ENCODE data around the gene CLHC1.
"Not testable (repeated sequence)": the region's sequence is repeated elsewhere in the genome, so short reads cannot be mapped to it uniquely, and the experiment has no call there.

The CLHC1 gene

DNA sequence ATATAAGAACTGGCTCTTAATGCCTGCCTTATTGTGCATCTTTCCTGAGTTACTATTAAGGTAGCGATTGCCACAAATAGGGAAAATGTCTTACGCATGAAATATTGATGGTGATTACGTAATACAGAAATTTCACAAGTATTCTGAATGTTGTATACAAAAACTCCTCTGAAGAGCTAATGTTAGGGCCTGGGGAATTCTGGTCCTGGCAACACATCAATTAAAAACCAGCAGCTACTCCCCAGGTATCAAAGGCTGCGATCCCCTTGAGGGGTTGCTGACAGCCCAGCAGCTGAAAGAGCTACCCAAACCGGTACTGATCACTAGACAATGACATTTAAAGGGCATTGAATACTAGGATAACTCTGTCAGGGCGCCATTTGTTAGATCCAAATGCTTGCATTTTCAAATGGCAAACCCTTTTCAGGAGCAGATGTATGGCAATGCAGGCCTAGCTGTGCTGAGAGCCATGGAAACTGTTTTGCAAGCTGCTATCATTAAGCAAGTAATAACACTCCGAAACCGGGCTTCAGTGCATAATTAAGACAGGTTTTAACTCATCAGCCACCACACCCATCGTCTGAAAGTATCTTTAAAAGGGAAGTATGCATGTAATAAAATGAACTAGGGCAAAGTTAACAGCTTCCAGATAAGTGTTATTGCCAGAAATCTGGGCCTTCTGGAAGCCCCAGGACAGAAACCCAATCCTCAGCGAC is 78.4 kb downstream of the CLHC1 start:
- no peak for DNase-seq (ENCODE audit: low read depth in 2 of 2)

DNA sequence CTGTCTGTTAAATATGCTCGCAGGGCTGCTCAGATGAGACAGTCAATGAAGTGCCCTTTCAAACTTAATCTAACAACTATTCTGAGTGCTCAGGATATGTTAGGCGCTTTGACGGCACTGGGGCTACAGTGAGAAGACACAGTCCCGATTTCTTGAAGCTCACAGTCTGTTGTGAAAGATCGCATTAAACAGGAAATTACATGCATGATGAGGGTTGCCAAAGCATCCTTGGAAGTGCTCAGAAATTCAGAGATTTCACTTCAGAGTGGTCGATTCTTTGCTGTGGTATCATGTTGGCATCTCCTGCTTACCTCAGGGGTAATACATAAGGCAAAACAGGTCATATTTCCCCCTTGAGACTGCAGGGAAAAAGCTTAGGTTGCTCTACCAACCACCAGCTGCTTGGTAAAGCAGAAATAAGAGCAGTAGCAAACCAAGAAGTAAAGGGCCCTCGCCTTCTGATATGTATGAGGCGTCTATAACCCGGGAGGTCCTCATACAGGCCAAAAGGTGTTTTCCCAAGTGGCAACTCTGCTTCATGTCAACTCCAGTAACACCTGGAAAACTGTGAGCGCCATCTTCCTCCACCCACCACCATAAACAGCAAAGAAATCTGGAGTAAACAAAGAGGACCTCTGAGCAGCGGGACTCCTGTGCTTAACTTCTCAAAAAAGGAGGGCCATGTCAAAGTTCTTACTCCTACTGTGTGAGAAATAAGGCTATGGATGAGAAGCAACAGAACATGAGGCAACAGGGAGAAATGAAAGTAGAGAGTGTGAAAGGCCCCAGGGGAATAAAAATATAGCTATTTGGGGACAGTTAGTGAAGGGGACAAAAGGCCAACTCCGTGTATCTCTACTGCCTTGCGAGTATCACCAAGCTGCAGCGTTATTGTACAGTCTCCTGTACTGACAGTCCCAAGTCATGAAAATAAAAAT is 79.3 kb downstream of the CLHC1 start:
- DNase-seq (ENCODE audit: low read depth in 2 of 2): no peak

DNA sequence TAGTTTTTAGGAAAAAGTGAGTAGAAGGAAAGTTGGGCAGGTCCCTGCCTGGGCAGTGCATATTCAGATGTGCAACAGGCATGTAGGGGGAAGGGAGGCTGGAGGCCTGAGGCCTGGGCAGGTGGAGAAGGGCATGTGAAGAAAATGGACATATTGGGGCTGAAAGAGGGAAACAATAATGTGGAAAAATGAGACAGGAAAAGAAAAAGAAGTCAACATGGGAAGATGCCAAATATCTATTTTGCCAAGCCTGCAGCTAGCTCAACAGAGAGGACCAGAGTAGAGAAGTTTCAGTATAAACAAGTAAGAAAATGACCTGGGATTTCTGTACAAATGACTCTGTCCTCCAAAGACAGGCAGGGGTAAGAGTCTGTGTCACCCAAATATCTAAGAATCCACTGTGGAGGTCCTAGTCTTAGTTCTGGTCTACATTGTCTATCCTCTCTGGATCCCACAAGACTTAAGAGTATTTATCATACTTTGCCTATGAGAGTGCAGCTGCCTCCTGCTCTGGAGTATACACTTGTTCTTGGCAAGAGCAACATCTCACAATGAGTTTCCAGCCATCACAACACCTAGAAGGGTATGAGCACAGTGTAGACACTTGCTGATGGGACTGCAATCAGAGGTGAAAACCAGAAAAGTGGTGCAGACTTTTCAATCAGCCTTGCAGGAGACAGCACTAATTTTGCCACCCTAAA is 80.2 kb downstream of the CLHC1 start:
- no peak for DNase-seq (ENCODE audit: low read depth in 2 of 2)

DNA sequence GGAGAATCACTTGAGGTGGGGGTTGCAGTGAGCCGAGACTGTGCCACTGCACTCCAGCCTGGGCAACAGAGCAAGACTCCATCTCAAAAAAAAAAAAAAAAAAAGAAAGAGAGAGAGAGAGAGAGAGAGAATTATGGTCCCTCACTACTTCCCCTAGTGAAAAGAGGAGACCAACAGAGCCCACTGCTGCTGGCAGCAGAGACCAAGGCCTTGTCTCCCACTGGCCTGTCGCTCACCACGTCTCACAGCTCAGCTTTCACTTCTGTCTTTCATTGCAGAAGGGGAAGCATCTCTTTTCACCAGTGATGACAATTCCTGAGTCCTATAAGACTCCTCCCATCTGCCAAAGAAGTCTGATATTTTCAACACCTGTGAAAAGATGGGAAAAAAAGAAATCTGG is 81.3 kb downstream of the CLHC1 start:
- DNase-seq (ENCODE audit: low read depth in 2 of 2): no peak

- no peak for DNase-seq (ENCODE audit: low read depth in 2 of 2)
These were observed 83.8 kb downstream of the CLHC1 start for GRCh38 chr2:55148269-55148668.

DNA sequence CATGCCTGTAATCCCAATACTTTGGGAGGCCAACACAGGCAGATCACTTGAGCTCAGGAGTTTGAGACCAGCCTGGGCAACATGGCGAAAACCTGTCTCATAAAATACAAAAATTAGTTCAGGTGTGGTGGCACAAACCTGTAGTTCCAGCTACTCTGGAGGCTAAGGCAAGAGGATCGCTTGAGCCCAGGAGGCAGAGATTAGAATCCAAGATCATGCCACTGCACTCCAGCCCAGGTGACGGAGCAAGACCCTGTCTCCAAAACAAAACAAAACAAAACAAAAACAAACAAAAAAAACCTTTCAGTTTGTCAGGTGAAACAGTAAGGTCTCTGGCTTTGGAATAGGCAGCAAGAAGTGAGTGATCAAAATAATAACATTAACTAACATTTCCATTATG is 84.6 kb downstream of the CLHC1 start:
- no peak for DNase-seq (ENCODE audit: low read depth in 2 of 2)

DNA sequence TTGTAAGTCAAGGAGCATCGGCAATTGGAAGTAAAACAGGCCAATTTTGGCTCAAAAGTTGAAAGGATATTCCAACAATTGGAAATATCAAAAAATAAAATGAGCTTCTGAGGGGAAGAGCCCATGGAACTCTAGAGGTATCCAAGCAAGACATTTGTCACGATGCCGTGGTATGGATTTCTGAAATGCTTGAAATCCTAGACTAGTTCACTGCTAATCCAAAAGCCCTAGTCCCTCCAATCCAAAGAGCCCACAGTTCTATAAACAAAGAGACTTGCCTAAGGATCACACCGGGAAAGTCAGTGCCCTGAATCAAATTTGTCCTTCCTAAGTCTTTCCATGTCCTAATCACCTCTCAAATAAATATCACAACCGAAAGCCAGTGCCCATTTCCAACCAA is 85.1 kb downstream of the CLHC1 start:
- DNase-seq (ENCODE audit: low read depth in 2 of 2): no peak

DNA sequence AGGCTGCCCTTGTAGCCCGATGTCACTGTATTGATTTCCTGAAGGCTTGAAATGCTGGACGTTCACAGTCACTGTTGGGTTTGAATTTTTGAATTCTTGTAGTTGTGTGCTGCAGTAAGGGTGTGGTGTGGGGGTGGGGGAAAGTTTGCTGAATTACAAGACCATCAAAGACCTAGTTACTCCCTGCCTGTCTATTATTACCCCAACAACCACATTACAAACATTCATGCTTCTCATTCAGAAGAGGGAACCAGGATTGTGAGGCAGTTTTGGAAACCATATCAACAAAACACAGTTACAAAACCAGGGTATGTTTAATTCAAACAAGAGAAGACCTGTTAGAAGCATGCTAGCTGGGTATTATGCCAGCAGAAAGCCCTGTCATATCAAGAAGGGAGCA is 85.8 kb downstream of the CLHC1 start:
- DNase-seq (ENCODE audit: low read depth in 2 of 2): no peak

DNA sequence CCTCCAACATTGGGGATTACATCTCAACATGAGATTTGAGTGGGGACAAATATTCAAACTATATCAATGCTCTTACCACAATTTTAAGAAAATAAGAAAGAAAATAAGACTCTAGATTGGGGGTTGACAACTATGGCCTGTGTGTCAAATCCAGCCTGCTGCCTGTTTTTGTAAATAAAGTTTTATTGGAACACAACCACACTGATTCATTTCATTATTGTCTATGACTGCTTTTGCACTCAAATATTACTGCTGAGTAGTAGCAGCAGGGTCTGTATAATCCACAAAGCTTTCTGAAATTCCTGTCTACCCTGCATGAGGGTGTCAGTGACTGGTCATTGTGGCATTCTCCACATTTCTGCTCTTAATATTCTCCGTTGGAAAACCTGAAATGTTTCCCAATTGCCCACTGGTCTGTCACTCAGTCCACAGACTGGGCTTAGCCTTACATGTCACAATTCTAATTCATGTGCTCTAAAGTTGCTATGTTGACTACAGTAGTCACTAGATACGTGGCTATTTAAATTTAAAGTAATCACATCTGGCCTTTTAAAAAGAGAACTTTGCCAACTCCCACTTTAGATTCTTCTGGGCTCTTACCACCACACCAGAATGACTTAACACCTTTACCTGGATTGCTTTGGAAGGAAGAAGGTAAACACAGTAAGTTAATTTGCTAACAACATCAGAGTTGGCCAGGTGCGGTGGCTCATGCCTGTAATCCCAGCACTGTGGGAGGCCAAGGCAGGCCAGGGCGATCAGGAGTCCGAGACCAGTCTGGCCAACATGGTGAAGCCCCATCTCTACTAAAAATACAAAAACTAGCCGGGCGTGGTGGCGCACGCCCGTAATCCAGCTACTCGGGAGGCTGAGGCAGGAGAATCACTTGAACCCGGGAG is 86.9 kb downstream of the CLHC1 start:
- no peak for DNase-seq (ENCODE audit: low read depth in 2 of 2)

GRCh38 chr2:55143706-55144105 is 88.4 kb downstream of the CLHC1 start:
- DNase-seq (ENCODE audit: low read depth in 2 of 2): not testable (repeated sequence)

DNA sequence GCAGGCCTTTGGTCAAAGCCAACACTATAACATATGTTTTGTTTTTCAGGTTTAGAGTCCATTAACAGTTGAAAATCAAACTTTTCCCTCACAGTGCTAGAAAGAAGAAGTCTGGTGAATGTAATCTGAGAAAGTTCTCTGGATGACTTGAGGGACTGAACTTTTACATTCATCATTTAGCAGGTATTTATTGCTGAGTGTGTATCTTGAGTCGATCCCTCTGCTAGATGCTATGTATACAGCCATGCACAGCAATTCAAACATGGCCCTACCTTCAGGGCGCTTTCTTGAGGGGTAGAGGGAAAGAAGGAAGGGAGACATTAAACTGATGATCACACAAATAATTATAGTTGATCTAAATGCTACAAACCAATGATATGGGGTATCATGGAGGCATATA is 89.6 kb downstream of the CLHC1 start:
- no peak for DNase-seq (ENCODE audit: low read depth in 2 of 2)

- no peak for DNase-seq (ENCODE audit: low read depth in 2 of 2)
These were observed 90.3 kb downstream of the CLHC1 start for GRCh38 chr2:55141572-55142413.

DNA sequence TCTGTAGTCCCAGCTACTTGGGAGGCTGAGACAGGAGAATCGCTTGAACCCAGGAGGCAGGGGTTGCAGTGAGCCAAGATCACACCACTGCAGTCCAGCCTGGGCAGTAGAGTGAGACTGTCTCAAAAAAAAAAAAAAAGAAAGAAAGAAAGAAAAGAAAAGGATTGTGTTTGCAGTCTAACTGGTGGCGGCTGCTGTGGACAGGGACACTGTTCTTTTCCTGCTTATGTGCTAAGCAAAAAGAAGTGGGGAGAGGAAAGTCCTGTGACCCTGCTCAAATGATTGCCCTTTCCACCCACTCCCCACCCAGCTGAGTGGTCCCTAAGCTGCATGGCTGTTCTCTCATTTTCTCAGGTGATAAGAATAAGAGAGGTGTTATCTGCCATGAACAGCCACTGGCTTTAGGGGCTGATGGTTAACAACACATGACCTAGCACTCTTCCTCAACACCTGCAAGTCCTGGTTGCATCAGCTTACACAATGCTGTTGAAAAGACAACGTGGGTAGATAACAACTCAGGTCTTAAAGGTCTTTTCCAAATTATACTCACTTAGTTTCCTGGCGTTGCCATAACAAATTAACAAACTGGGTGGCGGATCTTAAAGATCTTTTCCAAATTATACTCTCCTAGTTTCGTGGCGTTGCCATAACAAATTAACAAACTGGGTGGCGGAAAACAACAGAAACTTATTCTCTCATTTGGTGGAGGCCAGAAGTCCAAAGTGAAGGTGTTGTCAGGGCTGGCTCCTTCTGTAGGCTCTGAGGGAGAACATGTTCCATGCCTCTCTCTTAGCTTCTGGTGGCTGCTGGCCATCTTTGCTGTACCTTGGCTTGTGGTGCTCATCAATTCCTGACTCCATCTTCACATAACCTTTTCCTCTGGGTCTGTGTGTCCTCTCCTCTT is 91.5 kb downstream of the CLHC1 start:
- no peak for DNase-seq (ENCODE audit: low read depth in 2 of 2)

DNA sequence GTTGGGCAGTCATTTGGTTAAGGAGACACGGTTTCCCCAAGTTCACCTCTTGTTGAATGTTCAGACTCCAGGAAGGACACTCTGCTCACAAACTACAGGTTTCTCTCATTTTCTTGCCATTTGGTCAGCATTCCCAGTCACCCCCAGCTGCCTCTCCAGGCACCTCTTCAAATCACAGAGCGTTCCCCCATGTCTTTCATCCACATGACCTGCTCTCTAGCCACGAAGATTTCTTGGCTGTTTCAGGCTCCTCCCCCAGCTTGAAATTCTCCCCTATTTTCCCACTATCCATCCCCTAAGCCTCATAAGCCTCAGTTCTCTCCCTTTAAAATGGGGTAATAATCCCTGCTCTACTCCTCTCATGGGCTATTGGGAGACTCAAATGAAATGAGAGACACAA is 92.8 kb downstream of the CLHC1 start:
- no peak for DNase-seq (ENCODE audit: low read depth in 2 of 2)

GRCh38 chr2:55138882-55139229 is 93.2 kb downstream of the CLHC1 start:
- DNase-seq (ENCODE audit: low read depth in 2 of 2): no peak

DNA sequence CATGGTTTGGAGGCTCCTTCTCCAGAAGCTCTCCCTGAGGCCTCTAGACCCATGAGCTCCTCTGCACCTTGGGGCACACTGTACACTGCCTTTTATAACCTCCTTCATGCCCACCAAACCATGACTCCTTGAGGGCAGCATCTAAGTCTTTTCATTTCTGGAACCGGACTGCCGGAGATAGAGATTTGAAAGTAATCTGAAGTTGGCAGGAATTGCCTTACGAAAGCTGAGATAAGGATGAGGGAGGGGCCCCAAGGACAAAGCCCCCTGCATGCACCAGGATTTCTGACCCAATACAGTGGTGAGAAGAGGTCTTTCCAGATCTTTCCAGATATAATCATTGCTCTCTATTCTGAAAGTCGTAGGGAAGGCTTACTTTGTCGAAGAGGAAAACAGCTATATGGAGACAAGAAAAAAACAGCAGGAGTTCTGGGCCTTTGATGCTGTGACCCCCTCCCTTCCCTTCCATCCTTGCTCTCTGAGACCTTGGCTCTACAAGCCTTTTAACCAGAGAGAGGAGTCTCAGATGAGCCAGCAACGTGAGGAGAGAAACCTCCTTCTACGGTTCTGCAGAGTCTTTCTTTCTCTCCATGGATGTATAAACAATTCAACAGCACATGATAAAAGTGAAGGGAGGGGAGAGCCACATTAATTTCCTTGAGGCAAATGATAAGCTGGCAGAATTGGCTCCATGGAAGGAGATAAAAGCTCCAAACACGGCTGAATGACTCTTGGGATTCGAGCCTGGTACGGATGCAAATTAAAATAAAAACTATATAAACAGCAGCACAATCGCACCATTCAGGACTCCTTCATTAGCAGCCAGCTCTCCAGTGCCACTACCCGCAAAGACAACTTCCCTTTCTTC is 93.8 kb downstream of the CLHC1 start:
- DNase-seq (ENCODE audit: low read depth in 2 of 2): no peak

- DNase-seq (ENCODE audit: low read depth in 2 of 2): no peak
These were observed 94.8 kb downstream of the CLHC1 start for GRCh38 chr2:55137024-55137958.

All from activated CD8-positive, alpha-beta memory T cell treated with anti-CD3 and anti-CD28 coated beads for 4 hours (primary cell).